Panc1 (cell line): ENCODE data around the gene SFI1.

Source experiments
- POLR2AphosphoS5 ChIP-seq: IDR thresholded peaks from 2 replicates; pipeline ENCODE4 v1.6.1; 2012; ENCODE audit warnings: mild to moderate bottlenecking, low read depth, low read length, moderate library complexity
- SIN3A ChIP-seq: IDR thresholded peaks from 2 replicates; pipeline ENCODE4 v1.6.1; 2012; ENCODE audit warnings: low read depth, mild to moderate bottlenecking, low read length, moderate library complexity, borderline replicate concordance; ENCODE audit not compliant: insufficient read depth
- TCF7L2 ChIP-seq: IDR thresholded peaks from 2 replicates; pipeline ENCODE4 v1.6.1; 2011; ENCODE audit warnings: mild to moderate bottlenecking, low read depth, low read length, inconsistent platforms
- TF ChIP-seq, protein P1 (sequence below): fragments of 450-650 bp; IDR thresholded peaks from 2 replicates; pipeline ENCODE4 v1.5.1; 2017; ENCODE audit warnings: mild to moderate bottlenecking
- TF ChIP-seq, protein P2 (sequence below), 2 experiments: IDR thresholded peaks; 2 replicates each; pipeline ENCODE4 v1.6.1; 2011 to 2012; ENCODE audit warnings: low read depth in 2 of 2, control low read depth in 1 of 2, low read length in 1 of 2, mild to moderate bottlenecking in 1 of 2, moderate library complexity in 1 of 2; ENCODE audit not compliant: insufficient read depth in 1 of 2

DNA sequence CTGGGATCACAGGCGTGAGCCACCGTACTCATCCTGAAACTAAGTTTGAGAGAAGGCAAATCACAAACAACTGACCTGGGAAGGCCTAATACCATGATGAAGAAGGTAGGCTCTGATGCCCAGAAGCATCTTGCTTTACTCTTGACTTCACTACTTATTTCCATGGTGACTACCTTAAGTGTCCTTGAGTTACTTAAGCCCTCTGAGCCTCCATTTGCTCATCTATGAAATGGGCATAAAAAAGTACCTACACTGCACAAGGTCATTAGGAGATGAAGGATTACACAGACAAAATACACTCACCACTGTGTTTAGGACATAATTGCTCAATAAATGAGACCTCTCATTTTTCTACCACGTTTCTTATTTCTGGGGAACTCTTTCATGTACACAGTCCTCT is 34.6 kb upstream of the SFI1 start:
- TF ChIP-seq, protein P1, sequence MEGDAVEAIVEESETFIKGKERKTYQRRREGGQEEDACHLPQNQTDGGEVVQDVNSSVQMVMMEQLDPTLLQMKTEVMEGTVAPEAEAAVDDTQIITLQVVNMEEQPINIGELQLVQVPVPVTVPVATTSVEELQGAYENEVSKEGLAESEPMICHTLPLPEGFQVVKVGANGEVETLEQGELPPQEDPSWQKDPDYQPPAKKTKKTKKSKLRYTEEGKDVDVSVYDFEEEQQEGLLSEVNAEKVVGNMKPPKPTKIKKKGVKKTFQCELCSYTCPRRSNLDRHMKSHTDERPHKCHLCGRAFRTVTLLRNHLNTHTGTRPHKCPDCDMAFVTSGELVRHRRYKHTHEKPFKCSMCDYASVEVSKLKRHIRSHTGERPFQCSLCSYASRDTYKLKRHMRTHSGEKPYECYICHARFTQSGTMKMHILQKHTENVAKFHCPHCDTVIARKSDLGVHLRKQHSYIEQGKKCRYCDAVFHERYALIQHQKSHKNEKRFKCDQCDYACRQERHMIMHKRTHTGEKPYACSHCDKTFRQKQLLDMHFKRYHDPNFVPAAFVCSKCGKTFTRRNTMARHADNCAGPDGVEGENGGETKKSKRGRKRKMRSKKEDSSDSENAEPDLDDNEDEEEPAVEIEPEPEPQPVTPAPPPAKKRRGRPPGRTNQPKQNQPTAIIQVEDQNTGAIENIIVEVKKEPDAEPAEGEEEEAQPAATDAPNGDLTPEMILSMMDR, result no peak
- TF ChIP-seq POLR2AphosphoS5 (no peak), SIN3A (no peak), TCF7L2 (no peak)
- TF ChIP-seq, protein P2, sequence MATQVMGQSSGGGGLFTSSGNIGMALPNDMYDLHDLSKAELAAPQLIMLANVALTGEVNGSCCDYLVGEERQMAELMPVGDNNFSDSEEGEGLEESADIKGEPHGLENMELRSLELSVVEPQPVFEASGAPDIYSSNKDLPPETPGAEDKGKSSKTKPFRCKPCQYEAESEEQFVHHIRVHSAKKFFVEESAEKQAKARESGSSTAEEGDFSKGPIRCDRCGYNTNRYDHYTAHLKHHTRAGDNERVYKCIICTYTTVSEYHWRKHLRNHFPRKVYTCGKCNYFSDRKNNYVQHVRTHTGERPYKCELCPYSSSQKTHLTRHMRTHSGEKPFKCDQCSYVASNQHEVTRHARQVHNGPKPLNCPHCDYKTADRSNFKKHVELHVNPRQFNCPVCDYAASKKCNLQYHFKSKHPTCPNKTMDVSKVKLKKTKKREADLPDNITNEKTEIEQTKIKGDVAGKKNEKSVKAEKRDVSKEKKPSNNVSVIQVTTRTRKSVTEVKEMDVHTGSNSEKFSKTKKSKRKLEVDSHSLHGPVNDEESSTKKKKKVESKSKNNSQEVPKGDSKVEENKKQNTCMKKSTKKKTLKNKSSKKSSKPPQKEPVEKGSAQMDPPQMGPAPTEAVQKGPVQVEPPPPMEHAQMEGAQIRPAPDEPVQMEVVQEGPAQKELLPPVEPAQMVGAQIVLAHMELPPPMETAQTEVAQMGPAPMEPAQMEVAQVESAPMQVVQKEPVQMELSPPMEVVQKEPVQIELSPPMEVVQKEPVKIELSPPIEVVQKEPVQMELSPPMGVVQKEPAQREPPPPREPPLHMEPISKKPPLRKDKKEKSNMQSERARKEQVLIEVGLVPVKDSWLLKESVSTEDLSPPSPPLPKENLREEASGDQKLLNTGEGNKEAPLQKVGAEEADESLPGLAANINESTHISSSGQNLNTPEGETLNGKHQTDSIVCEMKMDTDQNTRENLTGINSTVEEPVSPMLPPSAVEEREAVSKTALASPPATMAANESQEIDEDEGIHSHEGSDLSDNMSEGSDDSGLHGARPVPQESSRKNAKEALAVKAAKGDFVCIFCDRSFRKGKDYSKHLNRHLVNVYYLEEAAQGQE (IDR thresholded peaks at IDR 0.05; ENCODE audit: insufficient read depth in 1 of 2, low read depth in 2 of 2, low read length in 1 of 2), result no peak
